ENCODE data around the gene UCHL5.
A peak's percentile ranks its signal among the peaks of the same experiment; 100 is the strongest.

The UCHL5 gene

DNA sequence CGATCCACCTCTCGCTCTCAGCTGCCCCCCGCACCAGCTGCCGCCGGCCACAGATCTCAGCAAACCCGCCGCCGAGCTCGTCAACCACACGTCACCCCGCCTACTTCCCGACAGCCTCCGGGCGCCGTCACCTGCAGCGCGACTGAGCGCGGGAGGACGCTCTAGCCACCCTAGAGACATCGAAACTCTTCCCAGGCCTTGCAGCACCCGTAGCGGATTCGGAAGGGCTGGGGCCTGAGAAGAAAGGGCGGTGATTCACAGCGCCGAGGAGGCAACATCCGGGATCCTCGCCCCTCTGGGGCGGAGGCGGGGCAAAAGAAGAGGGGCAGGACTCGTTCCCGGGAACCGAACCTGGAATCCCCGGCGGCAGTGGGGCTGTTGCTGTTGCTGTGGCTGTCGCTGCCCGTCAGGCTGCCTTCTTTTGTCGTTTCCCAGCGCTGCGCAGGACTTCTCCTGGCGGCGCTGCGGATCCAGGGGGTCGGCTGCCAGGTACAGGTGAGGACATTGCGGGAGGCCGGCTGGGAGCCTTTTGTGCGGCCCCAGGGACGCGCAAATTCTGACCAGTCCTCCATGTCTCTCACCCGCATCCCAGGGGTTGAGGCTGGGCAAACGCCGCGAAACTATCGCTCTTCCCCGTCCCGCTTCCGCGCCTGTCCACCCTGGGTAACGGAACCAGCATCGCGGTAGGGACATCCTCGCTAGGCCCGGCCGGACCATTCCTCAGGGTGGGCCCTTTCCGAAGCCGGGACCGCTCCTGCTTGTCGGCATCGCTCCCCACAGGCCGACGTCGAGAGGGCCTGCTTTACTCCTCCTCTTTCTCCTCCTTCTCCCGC lies at the start of gene UCHL5, which contains the start of gene RO60:
Gene UCHL5, minus strand, starts transcription at position 79 of the 833 bp plus-strand sequence. CDS start 100 bp downstream, outside the sequence.
Gene RO60, plus strand, starts transcription at position 331 of the 833 bp plus-strand sequence. CDS start 9,443 bp downstream, outside the sequence.
- DNase-seq (ENCODE audit: low spot score), result peak; percentile 81

DNA sequence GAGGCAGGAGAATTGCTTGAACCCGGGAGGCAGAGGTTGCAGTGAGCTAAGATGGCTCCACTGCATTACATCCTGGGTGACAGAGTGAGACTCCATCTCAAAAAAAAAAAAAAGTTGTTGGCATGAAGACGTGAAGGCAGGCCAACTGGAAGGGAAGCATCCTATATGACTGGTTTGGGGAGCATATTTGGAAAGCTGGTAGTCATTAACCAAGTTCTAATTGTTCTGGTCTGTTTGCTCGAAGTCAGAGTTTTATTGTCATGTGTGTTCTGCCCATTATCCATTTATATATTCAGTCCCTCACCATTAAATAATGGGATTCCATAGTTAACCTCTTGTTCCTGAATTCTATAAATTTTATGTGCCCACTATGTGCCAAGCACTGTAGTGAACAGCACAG lies 49.3 kb upstream of the UCHL5 start:
- no peak for DNase-seq (ENCODE audit: low spot score)

DNA sequence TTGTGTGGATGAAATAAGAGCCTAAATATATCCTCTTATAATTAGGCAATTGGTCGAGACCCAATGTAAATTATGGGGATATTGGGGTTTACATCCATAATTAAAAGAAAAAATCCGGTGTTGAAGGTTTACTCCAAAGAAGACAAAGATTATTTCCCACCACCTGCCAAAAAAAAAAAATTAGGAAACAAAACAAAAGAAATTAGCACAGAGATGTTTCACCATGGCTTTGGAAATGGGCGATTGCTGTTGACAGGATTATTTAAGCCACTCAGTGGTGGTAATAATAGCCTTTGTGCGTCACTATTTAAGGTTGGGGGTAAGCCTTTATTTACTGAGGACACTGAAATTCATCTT lies 46.6 kb upstream of the UCHL5 start:
- DNase-seq (ENCODE audit: low spot score), result no peak

DNA sequence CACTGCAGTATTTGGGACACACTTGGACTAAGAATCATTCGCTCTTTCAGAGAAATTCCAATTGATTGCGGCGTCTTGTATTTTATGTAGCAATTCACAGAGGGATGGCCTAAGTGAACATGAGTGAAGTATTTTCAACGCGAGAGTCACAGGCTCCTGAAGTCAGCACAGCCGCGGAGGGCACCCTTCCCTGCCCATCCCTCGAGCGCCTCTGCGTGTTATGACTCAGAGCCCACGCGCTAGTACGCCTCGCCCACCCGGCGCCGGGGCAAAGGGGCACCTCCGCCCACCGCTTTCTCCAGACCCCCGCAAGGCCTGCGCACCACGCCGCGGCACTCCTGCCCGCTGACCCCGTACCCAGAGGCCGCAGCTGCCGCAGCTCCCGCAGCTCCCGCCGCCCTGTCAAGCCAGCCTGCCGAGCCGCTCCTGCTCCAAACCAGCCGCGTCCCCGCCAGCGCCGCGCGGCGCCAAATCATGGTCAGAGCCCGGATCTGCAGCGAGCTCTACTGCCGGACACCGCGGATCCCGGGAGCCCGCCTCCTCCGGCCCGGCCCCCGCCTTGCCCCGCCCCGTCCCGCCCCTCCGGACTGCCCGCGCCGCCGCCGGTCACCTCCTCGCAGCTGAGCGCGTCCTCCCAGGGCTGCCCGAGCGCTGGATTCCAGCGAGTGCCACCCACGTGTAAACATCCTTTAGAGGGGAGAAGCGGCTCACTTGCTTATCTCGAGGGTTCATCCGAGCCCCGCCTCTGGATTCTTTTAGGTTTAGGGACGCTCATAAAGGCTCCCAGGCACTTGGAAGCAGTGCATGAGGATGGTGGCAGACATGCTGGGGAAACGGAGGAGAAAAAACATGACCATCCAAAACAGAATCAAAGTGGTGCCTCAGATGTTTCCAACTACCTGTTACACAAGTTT lies 46.0 kb upstream of the UCHL5 start, which contains the start of gene GLRX2:
Gene GLRX2, minus strand, starts transcription at position 508 of the 914 bp plus-strand sequence. Its CDS starts 32 bp downstream, at position 476.
- DNase-seq (ENCODE audit: low spot score), result peak; percentile 76

- peak; percentile 32 for DNase-seq (ENCODE audit: low spot score)
Measured at GRCh38 chr1:193104502-193104906, 45.3 kb upstream of the UCHL5 start.

DNA sequence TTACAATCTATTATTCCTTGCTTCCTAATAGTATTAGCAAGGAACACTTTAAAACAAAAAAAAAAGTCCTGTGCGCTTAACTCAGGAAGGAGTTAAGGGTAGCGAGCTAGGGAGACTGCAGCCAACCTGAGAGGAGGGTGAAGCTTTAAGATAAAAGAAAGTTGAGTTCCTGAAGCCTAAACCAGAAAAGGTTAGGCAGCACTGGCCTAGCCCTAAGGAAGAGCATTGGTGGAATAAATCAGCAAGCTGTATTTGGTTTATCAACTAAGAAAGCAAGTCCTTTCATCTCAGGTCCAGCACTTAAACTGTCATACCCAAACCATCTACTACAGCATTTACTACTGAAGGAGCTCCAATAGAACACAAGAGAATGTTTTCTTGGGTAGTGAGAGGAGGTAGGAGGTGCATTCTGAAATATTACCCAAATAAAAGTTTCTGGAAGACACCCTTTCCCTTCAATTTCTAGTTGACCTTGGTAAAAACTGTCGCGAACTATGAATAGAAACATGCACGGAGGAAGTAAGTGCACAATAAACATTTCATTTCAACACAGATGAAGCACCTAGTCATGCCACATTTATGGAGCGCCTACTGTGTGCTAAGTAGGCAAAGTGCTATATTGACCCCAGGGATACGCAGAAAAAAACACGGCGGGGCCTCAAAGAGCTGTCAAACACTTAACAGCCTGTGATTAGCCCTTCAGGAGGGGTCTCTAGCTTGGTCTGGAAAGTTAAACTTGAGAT lies 44.8 kb upstream of the UCHL5 start:
- DNase-seq (ENCODE audit: low spot score), result no peak

DNA sequence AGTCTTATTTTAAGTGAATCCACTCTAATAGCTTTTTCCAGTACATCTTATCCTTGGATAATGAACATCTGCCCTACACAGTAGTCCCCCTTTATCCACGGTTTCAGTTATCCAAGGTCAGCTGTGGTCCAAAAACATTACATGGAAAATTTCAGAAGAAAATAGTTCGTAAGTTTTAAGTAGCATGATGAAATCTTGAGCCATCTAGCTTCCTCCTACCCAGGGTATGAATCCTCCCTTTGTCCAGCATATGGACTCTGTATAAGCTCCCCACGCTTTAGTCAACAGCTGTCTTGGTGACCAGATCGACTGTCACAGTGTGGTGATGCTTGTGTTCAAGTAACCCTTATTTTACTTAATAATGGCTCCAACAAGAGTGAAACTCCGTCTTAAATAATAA lies 43.5 kb upstream of the UCHL5 start:
- no peak for DNase-seq (ENCODE audit: low spot score)

GRCh38 chr1:193094112-193094511 lies 35.0 kb upstream of the UCHL5 start:
- DNase-seq (ENCODE audit: low spot score), result no peak

- no peak for DNase-seq (ENCODE audit: low spot score)
Measured at GRCh38 chr1:193090865-193091264, 31.7 kb upstream of the UCHL5 start.

DNA sequence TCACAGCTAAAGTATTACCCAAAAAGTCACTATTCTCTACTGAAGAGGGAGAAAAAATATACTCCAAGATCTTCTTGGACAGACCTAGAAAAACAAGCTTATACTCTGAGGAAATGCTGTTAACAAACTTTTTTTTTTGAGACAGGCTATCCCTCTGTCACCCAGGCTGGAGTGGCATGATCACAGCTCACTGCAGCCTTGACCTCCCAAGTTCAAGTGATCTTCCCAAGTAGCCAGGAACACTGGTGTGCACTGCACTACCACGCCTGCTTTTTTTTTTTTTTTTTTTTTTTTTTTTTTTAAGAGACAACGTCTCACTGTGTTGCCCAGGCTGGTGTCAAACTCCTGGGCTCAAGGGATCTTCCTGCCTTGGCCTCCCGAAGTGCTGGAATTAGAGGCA lies 28.7 kb upstream of the UCHL5 start:
- no peak for DNase-seq (ENCODE audit: low spot score)

DNA sequence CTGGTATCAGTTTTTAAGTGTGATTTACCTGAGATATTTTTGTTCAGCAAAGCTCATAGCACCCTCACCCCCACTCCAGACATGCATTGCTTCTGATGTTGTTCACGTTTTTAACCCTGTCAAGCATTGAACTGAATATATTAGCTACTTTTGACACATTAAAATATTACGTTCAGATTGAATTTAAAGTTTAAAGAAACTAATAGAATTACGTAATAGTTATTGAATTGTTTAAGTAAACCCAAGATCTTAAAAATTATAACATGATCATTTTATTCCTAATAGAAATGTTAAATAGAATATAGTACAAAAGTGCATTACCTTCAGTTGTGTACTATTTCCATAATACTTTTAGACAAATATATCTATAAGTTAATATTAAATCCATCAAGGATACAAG lies 27.2 kb upstream of the UCHL5 start:
- DNase-seq (ENCODE audit: low spot score), result no peak

- DNase-seq (ENCODE audit: low spot score), result no peak
Measured at GRCh38 chr1:193085263-193085662, 26.1 kb upstream of the UCHL5 start.

DNA sequence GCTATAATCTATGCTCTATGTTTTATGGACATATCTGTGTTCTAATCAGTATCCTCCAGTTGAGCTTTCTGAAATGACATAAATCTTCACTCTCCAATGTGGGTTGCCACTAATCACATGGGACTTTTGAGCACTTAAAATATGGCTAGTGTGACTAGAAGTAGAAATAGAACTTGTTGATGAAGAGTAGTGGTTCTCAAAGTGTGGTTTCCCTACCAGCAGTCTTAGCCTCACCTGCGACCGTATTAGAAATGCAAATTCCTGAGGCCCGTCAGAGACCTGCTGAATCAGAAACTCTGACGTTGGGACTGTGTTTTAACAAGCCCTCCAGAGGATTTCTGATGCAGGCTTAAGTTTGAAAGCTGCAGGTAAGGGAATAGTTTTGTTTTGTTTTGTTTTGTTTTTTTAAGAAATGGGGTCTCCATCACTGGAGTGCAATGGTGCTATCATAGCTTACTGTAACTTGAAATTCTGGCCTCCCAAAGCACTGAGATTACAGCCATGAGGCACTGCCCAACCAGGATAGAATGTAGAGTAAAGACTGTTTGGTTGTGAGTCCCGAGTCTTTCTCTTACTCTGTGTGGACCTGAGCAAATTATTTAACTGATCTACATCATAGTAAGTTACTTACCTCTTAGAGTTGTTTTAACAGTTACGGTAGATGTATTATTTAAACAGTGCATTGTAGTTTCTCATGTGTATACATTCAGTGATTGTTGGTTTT lies 24.4 kb upstream of the UCHL5 start:
- DNase-seq (ENCODE audit: low spot score), result no peak

- no peak for DNase-seq (ENCODE audit: low spot score)
Measured at GRCh38 chr1:193079187-193079586, 20.0 kb upstream of the UCHL5 start.

DNA sequence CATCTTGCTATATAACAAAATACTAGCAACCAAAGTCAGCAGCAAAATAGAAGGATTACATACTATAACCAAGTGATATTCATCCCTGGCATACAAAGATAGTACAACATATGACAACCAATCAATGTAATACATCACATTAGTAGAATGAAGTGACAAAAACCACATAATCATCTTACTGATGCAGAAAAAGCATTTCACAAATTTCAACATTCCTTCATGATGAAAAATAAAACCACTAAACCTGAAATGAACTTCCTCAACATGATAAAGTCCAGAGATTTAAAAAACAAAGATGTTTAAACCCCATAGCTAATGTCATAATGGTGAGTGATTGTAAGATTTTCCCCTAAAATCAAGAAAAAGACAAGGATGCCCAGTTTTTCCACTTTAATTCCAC lies 18.8 kb upstream of the UCHL5 start:
- no peak for DNase-seq (ENCODE audit: low spot score)

DNA sequence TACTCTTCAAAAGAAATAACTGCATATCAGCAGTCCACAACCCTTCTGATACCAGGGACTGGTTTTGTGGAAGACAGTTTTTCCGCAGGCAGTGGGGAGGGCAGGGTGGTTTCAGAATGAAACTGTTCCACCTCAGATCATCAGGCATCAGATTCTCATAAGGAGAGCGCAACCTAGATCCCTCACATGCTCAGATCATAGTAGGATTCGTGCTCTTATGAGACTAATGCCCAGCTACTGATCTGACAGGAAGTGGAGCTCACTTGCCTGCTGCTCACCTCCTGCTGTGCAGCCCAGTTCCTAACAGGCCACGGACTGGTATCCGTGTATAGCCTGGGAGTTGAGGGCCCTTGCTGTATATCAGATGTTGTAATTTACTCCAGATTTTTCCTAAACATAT lies 11.8 kb upstream of the UCHL5 start:
- no peak for DNase-seq (ENCODE audit: low spot score)

- DNase-seq (ENCODE audit: low spot score), result no peak
Measured at GRCh38 chr1:193070386-193070753, 11.2 kb upstream of the UCHL5 start.

- peak; percentile 10 for DNase-seq (ENCODE audit: low spot score)
Measured at GRCh38 chr1:193069748-193070385, 10.7 kb upstream of the UCHL5 start.

GRCh38 chr1:193068013-193068412 lies 8.9 kb upstream of the UCHL5 start:
- DNase-seq (ENCODE audit: low spot score), result no peak

GRCh38 chr1:193066606-193067005 lies 7.4 kb upstream of the UCHL5 start:
- DNase-seq (ENCODE audit: low spot score), result no peak

GRCh38 chr1:193065954-193066353 lies 6.8 kb upstream of the UCHL5 start:
- no peak for DNase-seq (ENCODE audit: low spot score)
